SK-N-SH treated with all-trans-retinoic acid at 6 μM for 48 hours (cell line): Measurements from ENCODE around the gene KRT9.

Experiments
- ATAC-seq: fragments of 200-7000 bp; cut with Tn5 transposase; 3 replicates; pipeline ENCODE4 v1.9.1; 2020; ENCODE audit warnings: mild to moderate bottlenecking, moderate library complexity
- ARNTL ChIP-seq: fragments of 450-650 bp; formaldehyde crosslinking; IDR thresholded peaks from 2 replicates; pipeline ENCODE4 v1.5.0; 2020; ENCODE audit warnings: low read depth, mild to moderate bottlenecking, moderate library complexity, borderline replicate concordance
- ESRRG ChIP-seq: fragments of 250-450 bp; sonication (Bioruptor Pico); IDR thresholded peaks from 2 replicates; pipeline ENCODE4 v1.6.1; 2021; ENCODE audit warnings: mild to moderate bottlenecking
- GLIS3 ChIP-seq: fragments of 250-450 bp; sonication (Bioruptor Pico); IDR thresholded peaks from 2 replicates; pipeline ENCODE4 v1.5.0; 2020; ENCODE audit warnings: mild to moderate bottlenecking, moderate library complexity
- ISL1 ChIP-seq: fragments of 250-450 bp; sonication (Bioruptor Pico); IDR thresholded peaks from 2 replicates; pipeline ENCODE4 v2.1.2; 2022; ENCODE audit warnings: mild to moderate bottlenecking, moderate library complexity
- PPARA ChIP-seq: fragments of 250-450 bp; sonication (Bioruptor Pico); IDR thresholded peaks from 2 replicates; pipeline ENCODE4 v1.5.0; 2020; ENCODE audit warnings: mild to moderate bottlenecking, borderline replicate concordance
- SNAI2 ChIP-seq: fragments of 250-450 bp; sonication (Bioruptor Pico); IDR thresholded peaks from 2 replicates; pipeline ENCODE4 v1.5.0; 2020; ENCODE audit warnings: mild to moderate bottlenecking, moderate library complexity
- TOX ChIP-seq: fragments of 250-450 bp; sonication (Bioruptor Pico); IDR thresholded peaks from 2 replicates; pipeline ENCODE4 v1.8.0; 2021; ENCODE audit warnings: mild to moderate bottlenecking, moderate library complexity, borderline replicate concordance
- ZC3H10 ChIP-seq: fragments of 250-450 bp; sonication (Bioruptor Pico); IDR thresholded peaks from 2 replicates; pipeline ENCODE4 v1.5.1; 2021; ENCODE audit warnings: mild to moderate bottlenecking, moderate library complexity
- ZFP30 ChIP-seq: fragments of 450-650 bp; formaldehyde crosslinking; IDR thresholded peaks from 2 replicates; pipeline ENCODE4 v1.5.0; 2022; ENCODE audit warnings: mild to moderate bottlenecking, moderate library complexity
- ZNF565 ChIP-seq: fragments of 450-650 bp; formaldehyde crosslinking; conservative IDR thresholded peaks from 2 replicates; pipeline ENCODE4 v1.5.0; 2020; ENCODE audit warnings: low read depth, mild to moderate bottlenecking, moderate library complexity
- ZNF70 ChIP-seq: fragments of 450-650 bp; formaldehyde crosslinking; IDR thresholded peaks from 2 replicates; pipeline ENCODE4 v1.5.0; 2020; ENCODE audit warnings: mild to moderate bottlenecking, moderate library complexity
- ZNF8 ChIP-seq: fragments of 450-650 bp; formaldehyde crosslinking; IDR thresholded peaks from 2 replicates; pipeline ENCODE4 v1.5.0; 2020; ENCODE audit warnings: mild to moderate bottlenecking, moderate library complexity
- TF ChIP-seq, protein P1 (sequence below): fragments of 250-450 bp; sonication (Bioruptor Pico); IDR thresholded peaks from 2 replicates; pipeline ENCODE4 v1.5.0; 2020; ENCODE audit warnings: mild to moderate bottlenecking, moderate library complexity
- TF ChIP-seq, protein P2 (sequence below): fragments of 250-450 bp; sonication (Bioruptor Pico); IDR thresholded peaks from 2 replicates; pipeline ENCODE4 v1.5.1; 2021; ENCODE audit warnings: mild to moderate bottlenecking, moderate library complexity
- TF ChIP-seq, protein P3 (sequence below): fragments of 250-450 bp; sonication (Bioruptor Pico); IDR thresholded peaks from 2 replicates; pipeline ENCODE4 v1.5.1; 2020; ENCODE audit warnings: low read depth, mild to moderate bottlenecking, moderate library complexity

The KRT9 gene

DNA sequence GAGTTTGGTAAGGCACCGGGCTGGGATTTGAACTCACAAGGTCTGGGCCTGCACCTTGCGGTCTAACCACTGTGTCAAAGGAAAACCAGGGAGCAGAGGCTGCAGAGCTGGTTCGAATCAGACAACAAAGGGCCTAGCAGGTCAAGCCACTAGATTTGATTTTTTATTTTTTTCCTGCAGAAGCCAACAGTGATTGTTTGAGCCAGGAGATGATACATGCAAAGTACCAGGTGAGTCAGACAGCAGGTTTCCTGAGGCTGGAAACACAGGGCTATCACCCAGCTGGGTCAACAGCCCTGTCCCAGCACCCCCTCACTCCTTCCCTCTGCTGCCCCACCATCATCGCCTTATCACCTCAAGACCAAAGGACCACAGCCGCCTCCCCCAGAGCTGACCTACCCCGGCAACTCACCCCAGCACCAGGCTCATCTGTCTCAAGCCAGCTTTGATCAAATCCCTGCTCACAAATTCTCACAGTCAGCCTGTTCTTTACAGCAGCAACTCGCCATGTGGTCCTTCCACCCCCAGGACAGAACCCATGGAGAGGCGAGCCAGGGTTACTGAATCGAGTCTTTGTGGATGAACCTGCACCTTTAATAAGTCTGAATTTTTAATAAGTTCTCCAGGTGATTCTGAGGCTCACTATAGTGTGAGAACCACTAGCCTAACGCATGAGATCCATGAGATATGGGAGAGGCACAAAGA lies 30.8 kb downstream of the KRT9 start (continued):
- TF ChIP-seq ARNTL (CRISPR knock-in tag) (no peak), ZFP30 (CRISPR knock-in tag) (no peak)

DNA sequence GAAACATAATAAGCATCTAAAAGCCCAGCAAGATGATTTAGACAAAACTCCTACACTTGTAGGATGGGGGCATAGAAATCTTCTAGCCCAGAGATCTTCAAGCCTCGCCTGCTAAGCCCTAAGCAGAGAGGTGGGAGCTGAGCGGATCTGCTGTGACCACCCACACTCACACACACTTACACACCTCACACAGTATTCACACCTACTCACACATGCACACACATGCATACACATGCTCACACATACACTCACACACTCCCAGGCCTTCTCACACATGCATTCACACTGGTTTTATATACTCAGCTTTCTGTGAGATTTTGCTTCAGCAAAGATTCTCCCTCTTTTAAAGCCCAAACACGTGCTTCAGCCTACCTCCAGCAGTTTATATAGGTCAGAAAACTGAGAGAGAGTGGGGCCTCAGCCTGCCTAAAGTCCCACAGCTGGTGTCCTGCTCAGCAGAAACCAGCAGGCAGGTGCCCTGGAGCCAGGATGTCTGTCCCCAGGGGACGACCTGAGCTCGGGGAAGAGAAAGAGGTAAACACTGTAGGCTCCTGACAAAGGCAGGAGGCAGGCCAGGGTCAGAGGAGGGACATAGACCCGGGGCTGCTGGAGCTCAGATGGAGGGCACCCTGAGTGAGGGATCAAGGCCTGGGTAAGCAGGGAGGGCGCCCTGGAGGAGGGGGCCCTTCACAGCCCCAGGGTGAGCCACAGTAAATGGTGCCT lies 31.7 kb downstream of the KRT9 start:
- ATAC-seq = no peak
- TF ChIP-seq ZC3H10 (CRISPR knock-in tag) (no peak), ZNF565 (no peak), TOX (CRISPR knock-in tag) (no peak)
- TF ChIP-seq, protein P1, sequence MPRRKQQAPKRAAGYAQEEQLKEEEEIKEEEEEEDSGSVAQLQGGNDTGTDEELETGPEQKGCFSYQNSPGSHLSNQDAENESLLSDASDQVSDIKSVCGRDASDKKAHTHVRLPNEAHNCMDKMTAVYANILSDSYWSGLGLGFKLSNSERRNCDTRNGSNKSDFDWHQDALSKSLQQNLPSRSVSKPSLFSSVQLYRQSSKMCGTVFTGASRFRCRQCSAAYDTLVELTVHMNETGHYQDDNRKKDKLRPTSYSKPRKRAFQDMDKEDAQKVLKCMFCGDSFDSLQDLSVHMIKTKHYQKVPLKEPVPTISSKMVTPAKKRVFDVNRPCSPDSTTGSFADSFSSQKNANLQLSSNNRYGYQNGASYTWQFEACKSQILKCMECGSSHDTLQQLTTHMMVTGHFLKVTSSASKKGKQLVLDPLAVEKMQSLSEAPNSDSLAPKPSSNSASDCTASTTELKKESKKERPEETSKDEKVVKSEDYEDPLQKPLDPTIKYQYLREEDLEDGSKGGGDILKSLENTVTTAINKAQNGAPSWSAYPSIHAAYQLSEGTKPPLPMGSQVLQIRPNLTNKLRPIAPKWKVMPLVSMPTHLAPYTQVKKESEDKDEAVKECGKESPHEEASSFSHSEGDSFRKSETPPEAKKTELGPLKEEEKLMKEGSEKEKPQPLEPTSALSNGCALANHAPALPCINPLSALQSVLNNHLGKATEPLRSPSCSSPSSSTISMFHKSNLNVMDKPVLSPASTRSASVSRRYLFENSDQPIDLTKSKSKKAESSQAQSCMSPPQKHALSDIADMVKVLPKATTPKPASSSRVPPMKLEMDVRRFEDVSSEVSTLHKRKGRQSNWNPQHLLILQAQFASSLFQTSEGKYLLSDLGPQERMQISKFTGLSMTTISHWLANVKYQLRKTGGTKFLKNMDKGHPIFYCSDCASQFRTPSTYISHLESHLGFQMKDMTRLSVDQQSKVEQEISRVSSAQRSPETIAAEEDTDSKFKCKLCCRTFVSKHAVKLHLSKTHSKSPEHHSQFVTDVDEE (CRISPR knock-in tag) = no peak

DNA sequence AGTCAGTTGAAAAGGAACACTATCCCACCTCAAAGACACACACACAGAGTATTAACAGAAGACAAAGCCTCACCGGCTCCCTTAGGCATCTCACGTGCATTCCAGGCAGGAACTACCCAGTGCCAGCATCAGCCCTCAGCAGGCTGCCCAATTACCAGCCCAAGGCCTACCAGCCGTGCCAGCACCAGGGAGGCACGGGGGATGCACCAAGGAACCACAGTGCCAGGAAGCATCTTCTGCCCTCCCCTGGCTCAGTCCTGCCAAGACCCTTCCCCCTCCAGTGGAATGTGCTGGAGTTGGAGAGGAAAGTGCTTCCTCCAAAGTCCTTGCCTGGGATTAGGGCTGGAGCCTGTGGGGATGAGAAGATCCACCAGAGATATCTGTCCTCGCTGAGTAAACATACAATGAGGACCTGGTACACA lies 32.8 kb downstream of the KRT9 start:
- TF ChIP-seq, protein P1 (CRISPR knock-in tag) = 0 out of 2 replicates have a peak, but pooled peaks have one; percentile 26
- TF ChIP-seq ZC3H10 (CRISPR knock-in tag) = no peak
- TF ChIP-seq, protein P2, sequence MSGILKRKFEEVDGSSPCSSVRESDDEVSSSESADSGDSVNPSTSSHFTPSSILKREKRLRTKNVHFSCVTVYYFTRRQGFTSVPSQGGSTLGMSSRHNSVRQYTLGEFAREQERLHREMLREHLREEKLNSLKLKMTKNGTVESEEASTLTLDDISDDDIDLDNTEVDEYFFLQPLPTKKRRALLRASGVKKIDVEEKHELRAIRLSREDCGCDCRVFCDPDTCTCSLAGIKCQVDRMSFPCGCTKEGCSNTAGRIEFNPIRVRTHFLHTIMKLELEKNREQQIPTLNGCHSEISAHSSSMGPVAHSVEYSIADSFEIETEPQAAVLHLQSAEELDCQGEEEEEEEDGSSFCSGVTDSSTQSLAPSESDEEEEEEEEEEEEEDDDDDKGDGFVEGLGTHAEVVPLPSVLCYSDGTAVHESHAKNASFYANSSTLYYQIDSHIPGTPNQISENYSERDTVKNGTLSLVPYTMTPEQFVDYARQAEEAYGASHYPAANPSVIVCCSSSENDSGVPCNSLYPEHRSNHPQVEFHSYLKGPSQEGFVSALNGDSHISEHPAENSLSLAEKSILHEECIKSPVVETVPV (CRISPR knock-in tag) = no peak
- no peak for TF ChIP-seq ZNF70 (CRISPR knock-in tag)
- TF ChIP-seq GLIS3 = no peak
- ATAC-seq = peak; percentile 75

DNA sequence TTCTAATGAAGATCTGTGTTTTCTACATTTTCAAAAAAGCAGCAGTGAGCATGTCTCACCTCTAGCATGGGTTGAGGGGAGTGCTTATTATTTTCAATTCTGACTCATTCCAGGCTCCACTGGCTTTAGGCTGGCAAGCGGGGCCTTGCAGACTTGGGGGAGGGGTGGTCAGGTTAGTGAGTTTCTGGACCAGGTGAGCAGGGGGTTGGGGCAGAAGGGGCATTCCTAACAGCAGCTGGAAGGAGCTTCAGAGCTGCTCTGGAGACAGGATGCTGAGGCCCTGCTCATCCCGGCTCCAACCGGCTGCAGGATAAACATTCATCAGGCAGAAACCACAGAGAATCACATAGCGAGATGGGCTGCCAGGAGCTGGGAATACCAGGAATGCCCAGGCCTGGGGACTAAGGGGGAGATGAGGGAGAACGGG lies 33.3 kb downstream of the KRT9 start:
- peak; percentile 84 for ATAC-seq
- no peak for TF ChIP-seq PPARA
- no peak for TF ChIP-seq ARNTL (CRISPR knock-in tag)
- TF ChIP-seq SNAI2 (CRISPR knock-in tag) = no peak
- TF ChIP-seq, protein P1 (CRISPR knock-in tag) = no peak
- TF ChIP-seq ISL1 (CRISPR knock-in tag) = no peak
- TF ChIP-seq, all 23 proteins: peak for 0

DNA sequence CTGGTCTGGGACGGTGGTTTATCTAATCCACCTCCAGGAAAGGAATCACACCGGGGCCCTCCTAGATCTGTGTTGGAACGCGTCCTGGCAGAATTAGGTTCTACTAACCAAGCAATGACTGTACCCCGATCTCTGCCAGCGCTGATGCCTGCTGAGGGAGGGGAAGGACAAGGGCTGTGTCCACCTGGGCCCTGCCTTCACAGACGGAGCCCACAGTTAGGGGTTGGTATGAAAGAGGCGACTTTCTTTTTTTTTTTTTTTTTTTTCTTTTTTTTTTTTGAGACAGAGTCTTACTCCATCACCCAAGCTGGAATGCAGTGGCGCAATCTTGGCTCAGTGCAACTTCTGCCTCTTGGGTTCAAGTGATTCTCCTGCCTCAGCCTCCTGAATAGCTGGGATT lies 33.9 kb downstream of the KRT9 start:
- ATAC-seq = no peak
- TF ChIP-seq, protein P3, sequence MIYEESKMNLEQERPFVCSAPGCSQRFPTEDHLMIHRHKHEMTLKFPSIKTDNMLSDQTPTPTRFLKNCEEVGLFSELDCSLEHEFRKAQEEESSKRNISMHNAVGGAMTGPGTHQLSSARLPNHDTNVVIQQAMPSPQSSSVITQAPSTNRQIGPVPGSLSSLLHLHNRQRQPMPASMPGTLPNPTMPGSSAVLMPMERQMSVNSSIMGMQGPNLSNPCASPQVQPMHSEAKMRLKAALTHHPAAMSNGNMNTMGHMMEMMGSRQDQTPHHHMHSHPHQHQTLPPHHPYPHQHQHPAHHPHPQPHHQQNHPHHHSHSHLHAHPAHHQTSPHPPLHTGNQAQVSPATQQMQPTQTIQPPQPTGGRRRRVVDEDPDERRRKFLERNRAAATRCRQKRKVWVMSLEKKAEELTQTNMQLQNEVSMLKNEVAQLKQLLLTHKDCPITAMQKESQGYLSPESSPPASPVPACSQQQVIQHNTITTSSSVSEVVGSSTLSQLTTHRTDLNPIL = no peak
- TF ChIP-seq, protein P1 (CRISPR knock-in tag) = no peak
- TF ChIP-seq SNAI2 (CRISPR knock-in tag) (no peak), ZNF8 (CRISPR knock-in tag) (no peak), ESRRG (no peak), PPARA (no peak)
- TF ChIP-seq, protein P2 (CRISPR knock-in tag) = no peak
